Activated CD8-positive, alpha-beta memory T cell treated with anti-CD3 and anti-CD28 coated beads, Interleukin-2, amount 50 U/mL, for 24 hours (primary cell): ENCODE results near the gene FAM184A.
"Not testable (repeated sequence)": the region's sequence is repeated elsewhere in the genome, so short reads cannot be mapped to it uniquely, and the experiment has no call there.

Source experiments
- DNase-seq: peaks from one replicate; pipeline ENCODE4 v3.0.0-alpha.2; 2020; ENCODE audit errors: extremely low read depth

Gene FAM184A

DNA sequence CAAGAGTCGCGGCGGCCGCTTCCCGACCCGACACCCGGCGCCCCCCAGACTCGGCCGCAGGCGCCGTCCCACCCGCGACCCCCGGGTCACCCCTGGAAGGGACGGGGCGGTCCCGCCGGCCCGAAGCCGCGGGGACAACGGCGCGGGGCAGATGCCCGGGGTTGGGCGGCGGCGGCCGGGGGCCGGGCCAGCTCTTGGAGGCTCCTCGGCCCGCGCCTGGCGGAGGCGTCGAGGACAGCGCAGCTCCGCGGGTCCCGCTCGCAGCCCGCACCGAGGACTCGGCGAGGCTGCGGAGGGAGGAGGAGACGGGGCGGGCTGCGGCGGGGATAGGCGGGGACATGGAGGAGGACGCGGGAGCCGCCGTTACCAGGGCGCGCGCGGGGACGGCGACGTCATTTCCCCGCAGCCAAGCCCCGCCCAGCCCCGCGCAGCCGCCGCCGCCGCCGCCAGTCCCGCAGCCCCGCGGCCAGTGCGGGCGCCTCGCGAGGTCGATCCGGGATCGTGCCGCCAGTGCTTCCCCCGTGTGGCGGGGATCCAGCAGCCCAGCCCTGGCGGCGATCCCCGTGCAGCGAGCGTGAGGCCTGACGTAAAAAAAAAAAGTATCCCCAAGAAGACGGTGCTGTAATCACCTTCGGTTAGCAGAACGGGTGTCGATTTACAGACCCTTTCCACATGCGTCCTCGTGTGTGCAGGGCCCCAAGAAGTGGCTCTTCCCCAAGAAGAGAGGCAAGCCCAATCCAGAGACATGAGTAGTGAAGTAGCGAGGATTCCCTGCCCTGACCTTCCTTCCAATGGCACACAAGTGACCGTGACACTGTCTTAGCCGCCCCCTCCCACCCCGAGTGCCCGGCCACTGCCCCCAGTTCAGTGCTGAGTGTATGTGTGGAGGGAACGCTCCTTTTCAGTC is at the start of gene FAM184A:
Gene FAM184A (minus strand): TSS at position 289 of the 907 bp plus-strand sequence. CDS start 365 bp downstream, outside the sequence.
- no peak for DNase-seq

- DNase-seq = no peak
Observed at GRCh38 chr6:119127627-119128026, 49.2 kb upstream of the FAM184A start.

- DNase-seq = no peak
Observed at GRCh38 chr6:119126826-119127225, 48.4 kb upstream of the FAM184A start.

DNA sequence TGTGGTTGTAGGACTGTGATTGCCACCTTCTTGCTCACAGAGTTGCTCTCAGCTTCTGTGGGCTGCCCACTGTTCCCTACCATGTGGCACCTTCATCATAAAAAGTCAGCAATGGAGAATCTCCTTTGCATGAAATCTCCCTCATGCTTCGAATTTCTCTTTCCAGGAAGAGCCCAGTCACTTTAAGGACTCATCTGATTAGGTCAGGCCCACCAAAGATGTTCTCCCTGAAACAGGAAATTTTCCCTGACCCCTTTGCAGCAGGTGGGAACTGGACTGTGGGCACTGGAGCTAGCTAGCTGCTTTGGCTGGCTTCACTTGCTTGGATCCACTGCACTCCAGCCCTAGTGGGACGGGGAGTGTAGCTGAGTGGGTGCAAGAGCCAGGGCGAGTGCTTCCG is 47.7 kb upstream of the FAM184A start:
- no peak for DNase-seq

GRCh38 chr6:119125576-119125975 is 47.1 kb upstream of the FAM184A start:
- DNase-seq = no peak

- no peak for DNase-seq
Observed at GRCh38 chr6:119124079-119124824, 45.8 kb upstream of the FAM184A start.

- DNase-seq = no peak
Observed at GRCh38 chr6:119122336-119122735, 43.9 kb upstream of the FAM184A start.

GRCh38 chr6:119121367-119121766 is 42.9 kb upstream of the FAM184A start:
- DNase-seq = no peak

- no peak for DNase-seq
Observed at GRCh38 chr6:119119989-119120388, 41.5 kb upstream of the FAM184A start.

- not testable (repeated sequence) for DNase-seq
Observed at GRCh38 chr6:119119062-119119461, 40.6 kb upstream of the FAM184A start.

DNA sequence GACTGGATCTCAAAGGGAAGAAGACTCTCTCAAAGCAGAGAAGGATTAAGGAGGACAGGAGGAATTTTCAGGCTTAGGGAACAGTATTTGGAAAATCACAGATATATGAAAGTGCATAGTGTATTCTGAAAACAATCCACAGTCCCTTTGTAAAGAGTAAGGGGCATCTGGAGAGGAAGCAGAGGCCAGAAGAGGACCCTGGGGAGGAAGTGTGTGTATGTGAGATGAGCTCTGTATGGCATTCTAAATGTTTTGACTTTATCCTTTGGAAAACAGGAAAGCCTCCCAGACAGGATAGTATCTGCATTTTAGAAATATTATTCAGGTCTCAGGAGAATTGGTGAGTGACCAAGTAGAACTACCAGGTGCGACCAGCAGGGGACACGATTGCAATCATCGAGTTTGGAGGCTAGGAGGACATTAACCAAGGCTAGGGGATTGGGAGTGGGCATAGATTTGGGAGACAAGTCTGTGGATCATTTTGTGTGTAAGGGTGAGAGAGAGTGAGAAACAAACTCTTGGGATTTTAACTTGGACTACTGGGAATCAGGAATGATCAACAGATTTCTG is 38.3 kb upstream of the FAM184A start:
- no peak for DNase-seq

DNA sequence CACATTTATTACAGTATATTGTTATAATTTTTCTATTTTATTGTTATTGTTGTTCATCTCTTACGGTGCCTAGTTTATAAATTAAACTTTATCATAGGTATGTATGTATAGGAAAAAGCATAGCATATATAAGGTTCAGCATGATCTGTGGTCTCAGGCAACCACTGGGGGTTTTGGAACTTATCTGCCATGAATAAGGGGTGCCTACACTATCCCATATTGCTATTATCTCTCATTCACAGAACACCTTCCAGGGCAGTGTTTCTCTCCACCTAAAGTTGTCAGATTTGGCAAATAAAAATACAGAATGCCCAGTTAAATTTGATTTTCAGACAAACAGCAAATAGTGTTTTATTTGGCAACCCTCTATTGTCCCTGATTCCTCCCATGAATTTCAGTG is 35.5 kb upstream of the FAM184A start:
- no peak for DNase-seq

DNA sequence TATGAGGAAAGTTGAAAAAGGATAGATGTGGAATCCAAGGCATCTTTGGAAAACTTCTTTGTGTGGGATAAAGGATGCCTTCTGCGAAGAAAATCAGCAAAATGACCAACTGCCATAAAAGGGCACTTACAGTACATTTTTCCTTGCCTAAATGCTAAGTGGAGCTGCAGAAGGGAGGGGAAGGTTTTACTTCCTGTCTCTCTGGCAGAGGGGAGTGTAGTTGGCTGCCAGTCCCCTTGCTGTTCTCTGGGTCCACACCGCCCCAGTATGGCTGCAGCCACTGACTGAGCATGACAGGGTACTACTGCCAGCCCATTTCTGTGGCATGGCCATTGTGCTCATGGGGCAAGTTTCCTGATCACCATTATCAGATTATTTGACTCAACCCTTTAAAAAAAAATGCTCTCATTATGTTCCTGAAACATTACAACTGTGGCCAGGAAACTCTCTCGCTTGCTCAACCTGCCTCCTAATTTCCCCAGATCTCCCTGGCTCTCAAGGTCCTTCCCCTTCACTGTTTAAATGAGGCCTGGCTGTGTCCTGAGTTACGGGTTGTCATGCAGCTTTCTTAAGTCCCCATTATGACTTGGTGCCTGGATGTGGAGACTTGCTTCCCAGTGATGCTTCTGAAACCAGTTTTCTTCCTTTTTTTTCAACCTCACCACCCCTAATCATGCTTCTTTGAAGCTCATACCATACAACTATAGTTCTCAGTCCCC is 34.5 kb upstream of the FAM184A start:
- DNase-seq = no peak

DNA sequence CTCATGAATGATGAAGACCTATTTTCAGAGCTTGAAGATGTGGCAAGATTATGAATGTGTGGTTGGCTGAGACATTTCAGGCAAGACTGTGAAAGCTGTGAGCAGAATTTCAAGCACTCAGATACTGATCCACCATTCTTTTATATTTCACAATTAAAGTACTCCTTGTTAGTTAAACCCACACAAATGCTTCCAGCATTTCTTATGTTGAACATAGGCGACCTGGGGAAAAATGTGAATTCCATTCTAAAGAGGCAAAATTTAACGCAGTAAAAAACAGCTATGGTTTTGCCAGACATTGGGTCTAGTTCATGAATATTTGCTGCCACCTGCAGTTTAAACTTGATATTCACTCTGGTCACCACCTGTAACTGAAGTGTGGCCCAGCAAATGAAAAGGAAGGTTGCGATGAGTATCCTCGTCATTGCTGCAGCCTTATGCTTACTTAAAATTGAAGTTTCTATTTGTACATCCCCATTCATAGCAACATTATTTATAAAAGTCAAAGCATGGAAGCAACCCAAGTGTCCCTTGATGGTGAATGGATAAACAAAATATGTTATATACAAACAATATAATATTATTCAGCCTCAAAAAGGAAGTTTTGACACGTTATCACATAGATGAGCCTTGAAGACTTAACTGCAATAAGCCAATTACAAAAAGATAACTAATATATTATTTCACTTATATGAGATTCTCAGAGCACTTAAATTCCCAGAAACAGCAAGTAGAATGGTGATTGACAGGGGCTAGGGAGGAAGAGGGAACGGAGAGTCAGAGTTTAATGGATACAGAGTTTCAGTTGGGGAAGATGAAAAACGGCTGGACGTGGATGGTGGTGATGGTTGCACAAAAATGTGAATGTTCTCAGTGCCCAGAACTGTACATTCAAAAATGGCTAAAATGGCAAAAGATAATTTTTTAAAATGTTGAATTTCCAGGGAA is 32.4 kb upstream of the FAM184A start:
- DNase-seq = no peak

DNA sequence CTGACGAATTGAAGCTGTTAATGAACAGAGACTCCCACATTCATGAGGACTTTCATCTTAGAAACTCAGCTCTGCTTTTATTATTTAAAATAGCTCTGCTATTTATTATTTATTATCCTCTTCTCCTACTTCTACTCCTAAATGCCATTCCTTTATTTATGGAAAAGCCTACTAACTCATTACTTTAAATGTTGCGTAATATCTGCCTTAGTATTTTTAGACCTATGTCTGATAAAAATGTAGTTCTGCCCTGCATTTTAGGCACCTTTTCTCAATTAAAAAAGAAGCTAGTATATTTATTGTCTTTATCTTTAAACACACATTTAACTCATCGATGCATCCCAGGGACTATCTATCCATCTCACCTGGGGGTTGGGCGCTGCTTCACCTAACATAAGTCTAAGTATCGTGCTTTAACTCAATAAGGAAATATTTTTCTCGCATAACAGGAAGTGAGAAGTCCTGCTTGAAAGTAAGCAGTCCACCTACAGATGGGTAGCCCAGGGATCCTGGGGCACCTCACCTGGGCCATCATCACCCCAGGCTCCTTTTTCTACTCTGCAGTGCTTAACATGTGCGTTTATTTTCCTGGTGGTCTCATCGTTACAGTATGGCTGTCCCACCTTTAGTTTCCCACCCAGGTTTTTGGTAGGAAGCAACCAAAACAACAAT is 31.3 kb upstream of the FAM184A start:
- DNase-seq = no peak

DNA sequence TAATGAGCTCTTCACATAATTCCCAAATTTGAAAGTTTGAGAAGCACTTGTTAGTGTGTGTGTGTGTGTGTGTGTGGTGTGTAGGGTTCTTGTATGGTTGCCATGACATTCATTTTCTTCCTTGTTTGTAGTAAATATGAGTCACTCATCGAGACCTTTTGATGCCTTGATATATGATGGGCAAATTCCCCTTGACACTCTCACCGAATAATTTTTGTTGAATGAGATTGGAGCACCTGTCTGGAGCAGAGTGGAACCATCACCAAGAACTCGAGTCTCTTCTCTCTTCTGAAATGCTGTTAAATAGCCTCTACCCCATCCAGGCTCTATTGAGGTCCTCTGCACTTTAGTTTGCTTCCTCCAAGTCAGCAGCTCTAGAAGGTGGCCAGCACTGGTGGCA is 29.6 kb upstream of the FAM184A start:
- DNase-seq = no peak

DNA sequence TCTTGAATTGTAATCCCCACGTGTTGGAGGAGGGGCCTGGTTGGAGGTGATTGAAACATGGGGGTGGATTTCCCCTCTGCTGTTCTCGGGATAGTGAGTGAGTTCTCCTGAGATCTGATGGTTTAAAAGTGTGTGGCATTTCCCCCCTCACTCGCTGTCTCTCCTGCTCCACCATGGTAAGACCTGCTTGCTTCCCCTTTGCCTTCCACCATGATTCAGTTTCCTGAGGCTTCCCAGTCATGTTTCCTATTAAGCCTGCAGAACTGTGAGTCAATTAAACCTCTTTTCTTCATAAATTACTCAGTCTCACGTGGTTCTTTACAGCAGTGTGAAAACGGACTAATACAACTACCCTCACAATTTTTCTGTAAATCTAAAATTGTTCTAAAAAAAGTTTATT is 26.8 kb upstream of the FAM184A start:
- no peak for DNase-seq

GRCh38 chr6:119102901-119103300 is 24.4 kb upstream of the FAM184A start:
- no peak for DNase-seq

DNA sequence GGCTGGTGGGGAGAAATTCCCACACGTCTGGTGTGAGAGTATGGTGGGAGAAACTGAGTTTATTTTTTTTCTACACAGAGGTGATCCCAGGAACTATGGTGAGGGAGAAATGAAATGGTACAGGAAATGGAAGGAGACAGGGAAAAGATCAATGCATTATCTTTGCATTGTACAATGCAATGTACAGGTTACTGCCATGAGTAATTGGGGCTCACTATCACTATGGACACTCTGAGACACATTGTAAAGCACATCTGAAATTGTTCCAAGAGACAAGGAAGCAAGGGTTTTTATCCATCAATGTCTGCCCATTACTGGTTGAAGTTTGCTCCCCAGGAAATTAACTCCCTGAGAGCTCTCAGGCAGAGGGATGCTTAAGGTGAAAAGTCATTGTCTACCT is 21.7 kb upstream of the FAM184A start:
- no peak for DNase-seq

GRCh38 chr6:119097815-119098361 is 19.4 kb upstream of the FAM184A start:
- not testable (repeated sequence) for DNase-seq
